ENCODE measurements around the gene ARHGAP45. TPM values are rescaled to one million over a fixed set of nuclear protein-coding genes. Genes with fewer than 3 reads are reported as not detected.

ARHGAP45 gene
- total RNA-seq, 1 donor from 2014 or later: 4.5 TPM

- H3K36me3 Mint-ChIP-seq: no peaks in the 10 kb centered on the region
- no peak overlapping the region for H3K27ac Mint-ChIP-seq
- no peaks in the 10 kb centered on the region for H3K4me1 Mint-ChIP-seq (ENCODE audit: unreplicated experiment)
- DNase-seq (ENCODE audit: extremely low spot score, unreplicated experiment): no peak
- H3K27me3 Mint-ChIP-seq: no peaks in the 10 kb centered on the region
- H3K9me3 Mint-ChIP-seq: no peaks in the 10 kb centered on the region
- no peak overlapping the region for H3K4me3 Mint-ChIP-seq
- TF ChIP-seq, protein P1, sequence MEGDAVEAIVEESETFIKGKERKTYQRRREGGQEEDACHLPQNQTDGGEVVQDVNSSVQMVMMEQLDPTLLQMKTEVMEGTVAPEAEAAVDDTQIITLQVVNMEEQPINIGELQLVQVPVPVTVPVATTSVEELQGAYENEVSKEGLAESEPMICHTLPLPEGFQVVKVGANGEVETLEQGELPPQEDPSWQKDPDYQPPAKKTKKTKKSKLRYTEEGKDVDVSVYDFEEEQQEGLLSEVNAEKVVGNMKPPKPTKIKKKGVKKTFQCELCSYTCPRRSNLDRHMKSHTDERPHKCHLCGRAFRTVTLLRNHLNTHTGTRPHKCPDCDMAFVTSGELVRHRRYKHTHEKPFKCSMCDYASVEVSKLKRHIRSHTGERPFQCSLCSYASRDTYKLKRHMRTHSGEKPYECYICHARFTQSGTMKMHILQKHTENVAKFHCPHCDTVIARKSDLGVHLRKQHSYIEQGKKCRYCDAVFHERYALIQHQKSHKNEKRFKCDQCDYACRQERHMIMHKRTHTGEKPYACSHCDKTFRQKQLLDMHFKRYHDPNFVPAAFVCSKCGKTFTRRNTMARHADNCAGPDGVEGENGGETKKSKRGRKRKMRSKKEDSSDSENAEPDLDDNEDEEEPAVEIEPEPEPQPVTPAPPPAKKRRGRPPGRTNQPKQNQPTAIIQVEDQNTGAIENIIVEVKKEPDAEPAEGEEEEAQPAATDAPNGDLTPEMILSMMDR (conservative IDR thresholded peaks at IDR 0.05): no peak
Measured at GRCh38 chr19:1047696-1048147, 19.2 kb upstream of the ARHGAP45 start.

GRCh38 chr19:1049106-1049505 is 17.9 kb upstream of the ARHGAP45 start:
- no peaks in the 10 kb centered on the region for H3K36me3 Mint-ChIP-seq
- TF ChIP-seq, protein P1 (conservative IDR thresholded peaks at IDR 0.05): no peak
- no peaks in the 10 kb centered on the region for H3K9me3 Mint-ChIP-seq
- no peak overlapping the region for H3K27ac Mint-ChIP-seq
- DNase-seq (ENCODE audit: extremely low spot score, unreplicated experiment): no peak
- H3K4me3 Mint-ChIP-seq: no peak overlapping the region
- no peaks in the 10 kb centered on the region for H3K4me1 Mint-ChIP-seq (ENCODE audit: unreplicated experiment)
- H3K27me3 Mint-ChIP-seq: no peaks in the 10 kb centered on the region

DNA sequence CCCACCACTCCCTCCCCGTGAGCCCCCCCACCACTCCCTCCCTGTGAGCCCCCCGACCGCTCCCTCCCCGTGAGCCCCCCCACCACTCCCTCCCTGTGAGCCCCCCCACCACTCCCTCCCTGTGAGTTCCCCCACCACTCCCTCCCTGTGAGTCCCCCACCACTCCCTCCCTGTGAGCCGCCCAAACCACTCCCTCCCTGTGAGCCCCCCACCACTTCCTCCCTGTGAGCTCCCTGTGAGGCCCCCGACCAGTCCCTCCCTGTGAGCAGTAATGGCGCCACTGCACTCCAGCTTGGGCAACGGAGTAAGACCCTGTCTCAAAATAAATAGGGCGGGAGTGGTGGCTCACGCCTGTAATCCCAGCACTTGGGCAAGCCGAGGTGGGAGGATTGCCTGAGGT is 17.2 kb upstream of the ARHGAP45 start:
- TF ChIP-seq, protein P1 (conservative IDR thresholded peaks at IDR 0.05): no peak
- no peak for DNase-seq (ENCODE audit: extremely low spot score, unreplicated experiment)
- no peaks in the 10 kb centered on the region for H3K27me3 Mint-ChIP-seq
- H3K4me1 Mint-ChIP-seq (ENCODE audit: unreplicated experiment): no peaks in the 10 kb centered on the region
- H3K9me3 Mint-ChIP-seq: no peaks in the 10 kb centered on the region
- no peak overlapping the region for H3K4me3 Mint-ChIP-seq
- H3K27ac Mint-ChIP-seq: no peak overlapping the region
- no peaks in the 10 kb centered on the region for H3K36me3 Mint-ChIP-seq

DNA sequence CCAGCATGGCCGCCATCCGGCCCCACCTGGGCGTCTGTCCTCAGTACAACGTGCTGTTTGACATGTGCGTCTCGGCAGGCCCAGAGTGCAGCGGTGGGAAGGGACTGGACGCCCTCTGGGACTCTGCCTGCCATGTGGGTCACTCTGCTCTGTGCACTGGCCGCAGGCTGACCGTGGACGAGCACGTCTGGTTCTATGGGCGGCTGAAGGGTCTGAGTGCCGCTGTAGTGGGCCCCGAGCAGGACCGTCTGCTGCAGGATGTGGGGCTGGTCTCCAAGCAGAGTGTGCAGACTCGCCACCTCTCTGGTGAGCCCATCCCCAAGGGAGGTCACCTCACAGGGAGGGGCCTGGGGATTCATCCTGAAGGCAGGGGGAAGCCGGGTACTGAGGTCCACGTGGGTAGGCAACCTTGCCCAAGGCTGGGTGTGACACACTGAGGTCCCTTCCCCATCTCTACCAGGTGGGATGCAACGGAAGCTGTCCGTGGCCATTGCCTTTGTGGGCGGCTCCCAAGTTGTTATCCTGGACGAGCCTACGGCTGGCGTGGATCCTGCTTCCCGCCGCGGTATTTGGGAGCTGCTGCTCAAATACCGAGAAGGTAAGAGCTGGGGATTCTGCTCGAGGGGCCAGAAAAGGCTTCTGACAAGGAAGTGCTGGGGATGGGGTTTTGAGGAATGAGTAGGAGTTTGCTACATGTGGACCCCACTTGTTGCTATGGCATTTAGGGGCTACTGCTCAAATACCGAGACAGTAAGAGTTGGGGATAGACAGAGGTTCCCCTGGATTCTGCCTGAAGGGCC is 15.8 kb upstream of the ARHGAP45 start:
- Mint-ChIP-seq H3K9me3 (no peaks in the 10 kb centered on the region), H3K4me1 (ENCODE audit: unreplicated experiment) (no peaks in the 10 kb centered on the region), H3K27ac (no peak overlapping the region), H3K4me3 (no peak overlapping the region), H3K27me3 (no peaks in the 10 kb centered on the region), H3K36me3 (no peaks in the 10 kb centered on the region)
- no peak for DNase-seq (ENCODE audit: extremely low spot score, unreplicated experiment)
- TF ChIP-seq, protein P1 (conservative IDR thresholded peaks at IDR 0.05): no peak

GRCh38 chr19:1051791-1052190 is 15.2 kb upstream of the ARHGAP45 start:
- Mint-ChIP-seq H3K27me3 (no peaks in the 10 kb centered on the region), H3K9me3 (no peaks in the 10 kb centered on the region), H3K4me1 (ENCODE audit: unreplicated experiment) (no peaks in the 10 kb centered on the region), H3K36me3 (peaks cover 3% of the 10 kb centered on the region), H3K4me3 (no peak overlapping the region), H3K27ac (no peak overlapping the region)
- TF ChIP-seq, protein P1 (conservative IDR thresholded peaks at IDR 0.05): no peak
- DNase-seq (ENCODE audit: extremely low spot score, unreplicated experiment): no peak
